H9 (cell line): ENCODE results near the gene MAGOH. TPM values are rescaled to one million over a fixed set of nuclear protein-coding genes. Genes with fewer than 3 reads are reported as not detected.

ENCODE experiments used
- DNase-seq: peaks from one replicate; pipeline ENCODE4 v3.0.0-alpha.2; 2017
- H2AFZ ChIP-seq: one replicate; pipeline ENCODE4 v1.6.1; 2013; ENCODE audit warnings: mild to moderate bottlenecking, low read length, control low read depth, moderate library complexity
- H2AK5ac ChIP-seq: 2 replicates; pipeline ENCODE4 v1.6.1; 2013; ENCODE audit warnings: low read length, control low read depth, mixed read lengths; ENCODE audit not compliant: insufficient read length
- H2BK120ac ChIP-seq: one replicate; pipeline ENCODE4 v1.6.1; 2013; ENCODE audit warnings: low read depth, mild to moderate bottlenecking, low read length, control low read depth, inconsistent platforms; ENCODE audit not compliant: poor library complexity, severe bottlenecking
- H2BK12ac ChIP-seq: 2 replicates; pipeline ENCODE4 v1.6.1; 2013; ENCODE audit warnings: low read length, control low read depth, mixed read lengths, low read depth; ENCODE audit not compliant: insufficient read length
- H2BK15ac ChIP-seq: 2 replicates; pipeline ENCODE4 v1.6.1; 2013; ENCODE audit warnings: low read depth, low read length, control low read depth
- H2BK20ac ChIP-seq: one replicate; pipeline ENCODE4 v1.6.1; 2013; ENCODE audit warnings: low read depth, mild to moderate bottlenecking, low read length, control low read depth, inconsistent platforms; ENCODE audit not compliant: poor library complexity, severe bottlenecking
- H2BK5ac ChIP-seq: 2 replicates; pipeline ENCODE4 v1.6.1; 2013; ENCODE audit warnings: low read length, control low read depth, mixed read lengths; ENCODE audit not compliant: insufficient read length
- H3K14ac ChIP-seq: 2 replicates; pipeline ENCODE4 v1.6.1; 2013; ENCODE audit warnings: low read length, control low read depth; ENCODE audit not compliant: insufficient read depth
- H3K18ac ChIP-seq: 2 replicates; pipeline ENCODE4 v1.6.1; 2013; ENCODE audit warnings: low read depth, mild to moderate bottlenecking, mixed read lengths, low read length, control low read depth; ENCODE audit not compliant: insufficient read length
- H3K23ac ChIP-seq: 2 replicates; pipeline ENCODE4 v1.6.1; 2013; ENCODE audit warnings: low read length, control low read depth, mixed read lengths, low read depth; ENCODE audit not compliant: insufficient read length
- H3K23me2 ChIP-seq: 2 replicates; pipeline ENCODE4 v1.6.1; 2013; ENCODE audit warnings: low read depth, mild to moderate bottlenecking, mixed read lengths, low read length, control low read depth; ENCODE audit not compliant: insufficient read length, poor library complexity, severe bottlenecking
- H3K27ac ChIP-seq: 2 replicates; pipeline ENCODE4 v1.5.1; 2013; ENCODE audit warnings: low read length, control low read depth, mixed read lengths, low read depth; ENCODE audit not compliant: insufficient read length
- H3K27me3 ChIP-seq: 2 replicates; pipeline ENCODE4 v1.6.1; 2013; ENCODE audit warnings: low read length, control low read depth, inconsistent platforms; ENCODE audit not compliant: insufficient read depth
- H3K4ac ChIP-seq: 2 replicates; pipeline ENCODE4 v1.6.1; 2013; ENCODE audit warnings: low read depth, mild to moderate bottlenecking, control low read depth, inconsistent platforms, low read length, moderate library complexity
- H3K4me1 ChIP-seq: 2 replicates; pipeline ENCODE4 v1.6.1; 2013; ENCODE audit warnings: low read length, control low read depth, inconsistent platforms; ENCODE audit not compliant: insufficient read depth
- H3K4me2 ChIP-seq: 2 replicates; pipeline ENCODE4 v1.6.1; 2013; ENCODE audit warnings: low read length, control low read depth, mixed read lengths; ENCODE audit not compliant: insufficient read length, insufficient read depth
- H3K56ac ChIP-seq: 2 replicates; pipeline ENCODE4 v1.6.1; 2013; ENCODE audit warnings: low read depth, mild to moderate bottlenecking, mixed read lengths, low read length, control low read depth; ENCODE audit not compliant: insufficient read length
- H3K79me1 ChIP-seq: 2 replicates; pipeline ENCODE4 v1.6.1; 2013; ENCODE audit warnings: low read depth, mild to moderate bottlenecking, moderate library complexity, low read length, control low read depth, inconsistent platforms; ENCODE audit not compliant: insufficient read depth, poor library complexity, severe bottlenecking
- H3K79me2 ChIP-seq: 2 replicates; pipeline ENCODE4 v1.6.1; 2013; ENCODE audit warnings: low read length, control low read depth, inconsistent platforms; ENCODE audit not compliant: insufficient read depth
- H3K9ac ChIP-seq: 2 replicates; pipeline ENCODE4 v1.6.1; 2013; ENCODE audit warnings: low read length, control low read depth, mixed read lengths; ENCODE audit not compliant: insufficient read length; ENCODE audit errors: extremely low read depth
- H3K9me3 ChIP-seq: one replicate; pipeline ENCODE4 v1.6.1; 2013; ENCODE audit warnings: low read depth, low read length, inconsistent platforms; ENCODE audit not compliant: control insufficient read depth
- H3T11ph ChIP-seq: one replicate; pipeline ENCODE4 v1.6.1; 2013; ENCODE audit warnings: mild to moderate bottlenecking, low read length, control low read depth, inconsistent platforms
- H4K20me1 ChIP-seq: one replicate; pipeline ENCODE4 v1.6.1; 2013; ENCODE audit not compliant: control insufficient read depth, insufficient read length, insufficient read depth
- H4K5ac ChIP-seq: 2 replicates; pipeline ENCODE4 v1.6.1; 2013; ENCODE audit warnings: low read depth, mild to moderate bottlenecking, mixed read lengths, low read length, control low read depth; ENCODE audit not compliant: insufficient read length
- H4K8ac ChIP-seq: replicated peaks from 2 replicates; pipeline ENCODE4 v1.6.1; 2013; ENCODE audit warnings: low read length, control low read depth, mixed read lengths, low read depth; ENCODE audit not compliant: insufficient read length
- H4K91ac ChIP-seq: 2 replicates; pipeline ENCODE4 v1.6.1; 2013; ENCODE audit warnings: low read depth, mild to moderate bottlenecking, moderate library complexity, mixed read lengths, low read length, control low read depth; ENCODE audit not compliant: insufficient read length
- H3K27ac Mint-ChIP-seq, 3 experiments: 2 replicates in 2 of 3; 3 replicates in 1 of 3; pipeline ENCODE4 v1.8.0; 2020 to 2021; ENCODE audit warnings: mixed read lengths in 3 of 3, mild to moderate bottlenecking in 1 of 3, moderate library complexity in 1 of 3
- H3K27me3 Mint-ChIP-seq: 2 replicates; pipeline ENCODE4 v1.8.0; 2021; ENCODE audit warnings: low read depth, mild to moderate bottlenecking, moderate library complexity, mixed read lengths
- H3K36me3 Mint-ChIP-seq, 3 experiments: 2 replicates in 2 of 3; 3 replicates in 1 of 3; pipeline ENCODE4 v1.8.0; 2020 to 2021; ENCODE audit warnings: low read depth in 3 of 3, mixed read lengths in 3 of 3; ENCODE audit not compliant: insufficient read depth in 1 of 3
- H3K4me1 Mint-ChIP-seq, 2 experiments: 2 replicates each; pipeline ENCODE4 v1.8.0; 2020; ENCODE audit warnings: mixed read lengths in 2 of 2
- H3K4me3 Mint-ChIP-seq, 2 experiments: 2 replicates in 1 of 2; 3 replicates in 1 of 2; pipeline ENCODE4 v1.8.0; 2020 to 2021; ENCODE audit warnings: mild to moderate bottlenecking in 2 of 2, mixed read lengths in 2 of 2, moderate library complexity in 1 of 2
- H3K9me3 Mint-ChIP-seq, 2 experiments: 2 replicates in 1 of 2; 3 replicates in 1 of 2; pipeline ENCODE4 v1.8.0; 2020; ENCODE audit warnings: mild to moderate bottlenecking in 2 of 2, mixed read lengths in 2 of 2, moderate library complexity in 1 of 2
- CTCF ChIP-seq: fragments of 200-600 bp; sonication (generic); conservative IDR thresholded peaks from 3 replicates; pipeline ENCODE4 v1.8.0; 2021; ENCODE audit warnings: antibody characterized with exemption, mild to moderate bottlenecking
- WGBS: extraction: QIAGEN DNeasy Blood & Tissue Kit; methylation state at CpG from one replicate; pipeline ENCODE4 v1.1.7; 2013; ENCODE audit warnings: missing lambda C conversion rate, low lambda C conversion rate, mixed read lengths; ENCODE audit not compliant: insufficient read length; ENCODE audit errors: extremely low coverage; 5-methylcytosine and 5-hydroxymethylcytosine counted together
- total RNA-seq: library from RNA; stranded (reverse); gene quantifications from 2 replicates; pipeline ENCODE4 v1.2.1, GENCODE V29; 2021

MAGOH gene
- total RNA-seq, 1 experiment from 2014 or later, result 81.2 TPM

DNA sequence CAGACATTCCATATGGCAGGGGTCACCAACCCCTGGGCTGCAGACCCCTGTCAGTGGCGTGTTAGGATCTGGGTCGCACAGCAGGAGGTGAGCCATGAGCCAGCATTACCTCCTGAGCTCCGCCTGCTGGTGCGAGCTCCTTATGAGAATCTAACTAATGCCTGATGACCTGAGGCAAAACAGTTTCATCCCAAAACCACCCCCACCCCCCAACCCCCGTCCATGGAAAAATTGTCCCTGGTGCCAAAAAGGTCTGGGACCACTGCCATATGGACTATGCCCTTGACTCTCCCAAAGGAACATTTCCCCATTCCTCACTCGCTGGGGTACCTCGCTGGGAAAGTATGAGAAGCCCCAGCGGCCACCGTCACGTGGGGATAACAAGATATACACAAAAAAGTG lies 48.1 kb downstream of the MAGOH start:
- no peak overlapping the region for H3K4me2 ChIP-seq
- H3K4ac ChIP-seq, result no peak overlapping the region
- TF ChIP-seq CTCF, result peak; percentile 51
- no peaks in the 10 kb centered on the region for H3K27me3 ChIP-seq
- H3K4me1 Mint-ChIP-seq, result peaks cover 9 to 14% of the 10 kb centered on the region in 2 experiments
- no peak overlapping the region for H3K14ac ChIP-seq
- H3K18ac ChIP-seq, result no peak overlapping the region
- H2BK12ac ChIP-seq, result no peak overlapping the region
- no peaks in the 10 kb centered on the region for H3K4me1 ChIP-seq
- no peak overlapping the region for H2AK5ac ChIP-seq
- no peak overlapping the region for H2BK5ac ChIP-seq
- DNase-seq, result no peak
- H4K8ac ChIP-seq, result no peak overlapping the region
- H3K27ac Mint-ChIP-seq, result no peak overlapping the region
- H4K5ac ChIP-seq, result no peak overlapping the region
- H3K9me3 ChIP-seq, result no peaks in the 10 kb centered on the region
- H3K9me3 Mint-ChIP-seq, result no peaks in the 10 kb centered on the region; a peak in 1 of 5 replicates
- no peaks in the 10 kb centered on the region for H3K79me1 ChIP-seq
- peaks cover 6% of the 10 kb centered on the region for H3K27me3 Mint-ChIP-seq
- no peak overlapping the region for H3K56ac ChIP-seq
- H3K23me2 ChIP-seq, result no peaks in the 10 kb centered on the region
- H4K20me1 ChIP-seq, result no peaks in the 10 kb centered on the region
- H3K36me3 Mint-ChIP-seq, result no peaks in the 10 kb centered on the region
- no peak overlapping the region for H3K4me3 Mint-ChIP-seq
- no peak overlapping the region for H3K27ac ChIP-seq
- no peaks in the 10 kb centered on the region for H3K79me2 ChIP-seq
- no CpG with 5 or more reads among the region's 10 CpGs for WGBS
- no peak overlapping the region for H2BK120ac ChIP-seq
- H3K9ac ChIP-seq, result no peak overlapping the region
- H3K23ac ChIP-seq, result no peak overlapping the region
- no peak overlapping the region for H4K91ac ChIP-seq
- H2BK15ac ChIP-seq, result no peak overlapping the region
- no peak overlapping the region for H2AFZ ChIP-seq
- no peak overlapping the region for H3T11ph ChIP-seq
- H2BK20ac ChIP-seq, result no peak overlapping the region
